IPS-18a (cell line): ENCODE data around the gene LRRC47.

Source experiments
- H3K27ac ChIP-seq: one replicate; pipeline ENCODE4 v1.5.1; 2013; ENCODE audit warnings: low read length
- H3K27me3 ChIP-seq: one replicate; pipeline ENCODE4 v1.6.1; 2013; ENCODE audit warnings: mild to moderate bottlenecking, low read length; ENCODE audit not compliant: control insufficient read depth, insufficient read depth
- H3K36me3 ChIP-seq: one replicate; pipeline ENCODE4 v1.6.1; 2013; ENCODE audit warnings: low read depth, low read length; ENCODE audit not compliant: control insufficient read depth
- H3K4me1 ChIP-seq: one replicate; pipeline ENCODE4 v1.6.1; 2013; ENCODE audit warnings: low read depth, low read length; ENCODE audit not compliant: control insufficient read depth
- H3K4me3 ChIP-seq: one replicate; pipeline ENCODE4 v1.5.1; 2013; ENCODE audit warnings: low read length
- H3K9ac ChIP-seq: one replicate; pipeline ENCODE4 v1.6.1; 2013; ENCODE audit warnings: mild to moderate bottlenecking, low read length, moderate library complexity
- H3K9me3 ChIP-seq: one replicate; pipeline ENCODE4 v1.6.1; 2013; ENCODE audit warnings: low read depth, low read length; ENCODE audit not compliant: control insufficient read depth

LRRC47 gene

DNA sequence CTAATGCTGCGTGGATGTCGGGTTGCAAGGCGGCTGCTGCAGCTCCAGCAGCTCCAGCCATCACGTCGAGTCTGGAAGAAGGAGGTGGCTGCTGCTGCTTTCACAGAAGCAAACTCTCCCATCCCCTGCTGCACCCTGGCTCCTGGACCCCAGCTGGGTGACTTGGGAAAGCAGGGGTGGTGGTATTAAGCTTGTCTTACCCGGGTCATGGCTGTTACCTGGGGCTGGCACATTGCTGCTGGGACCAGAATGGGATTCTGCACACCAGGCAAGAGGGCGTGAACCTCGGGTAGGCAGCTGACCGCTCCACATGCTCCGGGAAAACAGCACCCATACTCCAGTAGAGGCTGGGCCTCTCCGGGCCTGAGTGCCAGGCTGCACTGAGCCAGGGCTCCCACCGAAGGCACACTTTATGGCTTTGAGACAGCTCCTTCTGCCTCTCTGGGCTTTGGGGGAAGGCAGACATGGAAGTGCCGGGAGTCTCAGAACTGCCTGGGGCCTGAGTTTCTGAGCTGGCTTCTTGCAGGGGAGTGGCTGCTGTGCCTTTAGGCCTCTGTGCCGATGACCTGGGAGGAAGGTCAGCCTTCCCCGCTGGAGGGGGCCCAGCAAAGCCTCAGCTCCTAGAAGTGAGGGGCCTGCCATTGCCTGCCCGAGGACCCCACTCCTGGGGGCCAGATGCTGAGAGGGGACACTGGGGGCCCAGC, 22.6 kb downstream of the LRRC47 start:
- peaks cover 11% of the 10 kb centered on the region for H3K27me3 ChIP-seq
- no peak overlapping the region for H3K9ac ChIP-seq
- H3K4me1 ChIP-seq = peaks cover 8% of the 10 kb centered on the region
- H3K4me3 ChIP-seq = no peak overlapping the region
- H3K36me3 ChIP-seq = no peaks in the 10 kb centered on the region
- H3K9me3 ChIP-seq = no peaks in the 10 kb centered on the region
- H3K27ac ChIP-seq = no peak overlapping the region

DNA sequence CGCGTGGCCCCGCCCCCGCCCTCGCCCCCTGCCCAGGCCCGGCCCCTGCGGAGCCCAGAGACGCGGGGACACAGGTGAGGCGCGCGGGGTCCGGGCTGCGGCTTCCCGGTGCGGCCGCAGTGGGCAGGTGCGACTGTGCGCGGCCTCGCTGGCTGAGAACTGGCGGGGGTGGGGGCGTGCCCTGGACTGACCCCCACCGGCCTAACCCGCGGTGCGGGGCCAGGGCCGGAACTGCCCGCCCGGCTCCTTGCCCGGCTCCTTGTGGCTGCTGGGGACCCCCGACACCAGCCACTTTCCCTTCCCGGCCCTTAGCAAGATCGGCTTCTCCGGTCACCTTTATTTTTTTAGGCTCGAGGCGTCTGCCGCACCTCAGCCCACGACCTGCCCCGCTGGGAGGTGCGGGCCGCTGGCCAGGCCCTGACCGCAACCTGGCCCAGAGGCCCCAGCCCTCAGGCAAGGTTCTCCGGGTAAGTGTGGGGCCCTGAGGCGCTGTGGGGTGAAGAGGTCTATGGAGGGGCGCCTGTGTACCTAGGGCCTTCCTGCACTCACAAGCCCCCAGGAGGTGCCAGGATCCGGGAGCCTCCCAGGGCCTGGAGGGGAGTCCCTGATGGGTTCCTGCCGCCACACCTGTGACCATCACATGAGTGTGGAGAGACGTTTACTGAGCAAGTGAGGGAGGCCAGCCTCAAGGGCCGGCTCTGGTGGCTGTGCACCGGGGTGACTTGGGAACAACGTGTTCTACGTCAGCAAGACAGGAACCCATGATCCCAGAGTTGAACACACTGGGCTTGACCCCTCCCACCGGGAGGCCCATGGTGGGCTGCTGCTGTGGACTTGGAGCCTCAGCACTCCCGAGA, 23.4 kb downstream of the LRRC47 start, which contains the start of gene SMIM1:
Gene SMIM1, plus strand, starts transcription at position 35 of the 857 bp plus-strand sequence. CDS start 2,625 bp downstream, outside the sequence.
- H3K36me3 ChIP-seq = no peaks in the 10 kb centered on the region
- H3K4me1 ChIP-seq = peaks cover 8% of the 10 kb centered on the region

DNA sequence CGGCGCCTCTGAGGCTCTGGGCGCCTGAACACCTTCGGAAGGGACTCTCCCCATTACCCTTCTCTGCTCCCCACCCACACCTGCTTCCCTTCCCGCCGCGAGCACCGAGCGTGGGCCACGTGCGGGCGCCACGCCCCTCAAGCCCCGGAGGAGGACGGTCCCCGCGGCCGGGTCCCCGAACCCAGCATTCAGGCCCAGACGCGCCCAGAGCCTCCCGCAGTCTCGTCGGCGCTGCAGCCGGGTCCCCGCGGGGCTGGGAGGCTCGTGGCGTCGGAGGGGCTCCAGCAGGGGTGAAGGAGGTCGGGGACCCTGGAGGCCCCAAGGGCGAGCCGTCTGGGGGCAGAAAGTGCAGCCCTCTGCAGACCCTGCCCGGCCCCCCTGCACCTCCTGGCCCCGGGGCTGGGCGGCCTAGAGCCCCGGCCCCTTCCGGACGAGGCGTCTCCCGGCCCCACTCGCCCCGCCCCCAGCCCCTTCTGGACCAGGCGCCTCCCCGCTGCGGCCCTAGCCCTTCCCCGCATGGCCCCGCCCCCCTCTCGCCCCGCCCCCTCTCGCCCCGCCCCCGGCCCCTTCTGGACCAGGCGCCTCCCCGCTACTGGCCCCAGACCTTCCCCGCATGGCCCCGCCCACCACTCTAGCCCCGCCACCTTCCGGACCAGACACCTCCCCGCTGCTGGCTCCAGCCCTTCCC, 24.1 kb downstream of the LRRC47 start:
- Histone ChIP-seq H3K9me3 (no peaks in the 10 kb centered on the region), H3K4me1 (peaks cover 8% of the 10 kb centered on the region), H3K4me3 (peak overlapping the region; percentile 59), H3K27me3 (peaks cover 11% of the 10 kb centered on the region), H3K36me3 (no peaks in the 10 kb centered on the region), H3K9ac (peak overlapping the region; percentile 30), H3K27ac (no peak overlapping the region)

More for the DNA sequence above, 23.4 kb downstream of the LRRC47 start, which contains the start of gene SMIM1:
- H3K4me3 ChIP-seq = peak within 1 kb of the TSS; percentile 59
- peaks cover 11% of the 10 kb centered on the region for H3K27me3 ChIP-seq
- no peak within 1 kb of the TSS for H3K27ac ChIP-seq
- peak within 1 kb of the TSS; percentile 30 for H3K9ac ChIP-seq
- no peaks in the 10 kb centered on the region for H3K9me3 ChIP-seq

DNA sequence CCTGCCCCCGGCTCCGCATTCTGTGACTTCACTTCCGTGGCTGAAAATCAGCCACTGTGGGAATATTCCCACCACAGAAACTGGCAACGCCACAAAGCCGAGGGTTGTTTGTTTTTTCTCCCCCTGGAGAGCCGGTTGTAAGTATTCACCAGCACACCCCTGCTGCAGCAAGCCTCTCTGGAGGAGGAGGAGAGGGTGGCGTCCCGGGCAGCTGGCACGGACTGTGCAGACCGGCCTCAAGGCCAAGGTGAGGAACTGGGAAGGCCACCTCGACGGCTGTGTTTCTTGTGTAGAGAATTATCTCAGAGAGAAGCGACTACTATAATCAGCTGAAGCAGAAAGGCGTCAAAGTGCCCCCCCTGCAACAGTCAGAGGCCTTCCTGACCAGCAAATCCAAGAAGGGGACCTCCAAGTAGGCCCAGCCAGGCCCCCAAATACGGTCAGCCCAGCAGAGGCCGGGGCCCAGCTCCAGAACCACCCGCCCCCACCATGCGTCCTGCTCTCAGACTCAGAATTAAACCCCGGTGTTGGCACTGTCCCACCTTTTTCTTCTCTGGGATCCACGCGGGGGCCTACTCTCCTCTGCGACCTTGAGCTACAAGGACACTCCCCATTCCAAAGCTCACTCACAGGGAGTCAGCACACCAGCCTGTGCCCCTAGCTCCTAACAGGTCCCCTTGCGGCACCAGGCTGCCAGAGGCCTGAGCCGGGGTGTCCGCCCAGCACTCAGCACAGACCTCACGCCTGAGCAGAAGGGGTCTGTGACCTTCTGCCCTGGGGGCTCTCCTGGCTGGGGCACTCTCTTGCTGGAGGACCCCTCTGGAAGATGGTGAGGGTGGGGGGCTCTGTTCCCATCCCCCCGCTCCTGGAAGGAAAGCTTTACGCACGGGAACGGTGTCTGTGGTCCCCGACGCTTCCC, 24.9 kb downstream of the LRRC47 start:
- Histone ChIP-seq H3K4me1 (peaks cover 8% of the 10 kb centered on the region), H3K9ac (peak overlapping the region; percentile 30), H3K9me3 (no peaks in the 10 kb centered on the region), H3K4me3 (peak overlapping the region; percentile 59), H3K36me3 (no peaks in the 10 kb centered on the region), H3K27ac (no peak overlapping the region), H3K27me3 (peaks cover 11% of the 10 kb centered on the region)

DNA sequence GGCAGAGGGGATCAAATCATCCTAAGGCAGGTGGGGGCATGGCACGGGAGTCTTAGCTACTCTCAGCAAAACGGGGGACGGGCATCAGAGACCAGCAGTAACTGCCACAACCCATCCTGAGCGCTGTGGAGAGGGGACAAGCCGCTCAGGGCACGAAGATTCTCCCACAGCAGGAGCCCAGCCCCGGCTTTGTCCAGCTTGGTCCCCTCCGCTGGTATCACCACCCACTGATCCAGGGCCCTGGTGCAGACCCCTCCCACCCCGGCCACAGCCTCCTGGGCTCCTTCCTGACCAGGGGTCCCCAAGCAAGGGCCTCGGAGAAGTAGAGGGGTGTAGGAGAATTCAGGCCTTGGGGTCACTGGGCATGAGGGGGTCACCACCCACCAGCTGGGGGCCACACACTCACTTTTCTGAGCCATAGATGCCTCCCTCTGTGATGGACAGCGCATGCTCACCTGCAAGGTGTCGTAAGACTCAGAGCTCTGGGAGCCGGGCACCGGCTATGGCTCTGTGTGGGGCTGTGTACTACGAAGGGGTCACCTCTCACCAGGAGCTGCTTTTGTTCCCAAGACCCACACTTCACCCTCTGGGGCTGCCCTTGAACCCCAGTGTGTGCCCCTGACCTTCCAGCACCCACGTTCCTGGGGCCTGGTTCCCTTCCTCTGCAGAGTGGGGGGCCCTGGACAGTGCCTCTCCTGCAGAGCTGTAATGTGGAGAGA, 26.1 kb downstream of the LRRC47 start:
- H3K4me1 ChIP-seq = peaks cover 4% of the 10 kb centered on the region
- H3K4me3 ChIP-seq = no peak overlapping the region
- H3K9me3 ChIP-seq = no peaks in the 10 kb centered on the region
- H3K36me3 ChIP-seq = no peaks in the 10 kb centered on the region
- peaks cover 11% of the 10 kb centered on the region for H3K27me3 ChIP-seq
- no peak overlapping the region for H3K27ac ChIP-seq
- no peak overlapping the region for H3K9ac ChIP-seq

DNA sequence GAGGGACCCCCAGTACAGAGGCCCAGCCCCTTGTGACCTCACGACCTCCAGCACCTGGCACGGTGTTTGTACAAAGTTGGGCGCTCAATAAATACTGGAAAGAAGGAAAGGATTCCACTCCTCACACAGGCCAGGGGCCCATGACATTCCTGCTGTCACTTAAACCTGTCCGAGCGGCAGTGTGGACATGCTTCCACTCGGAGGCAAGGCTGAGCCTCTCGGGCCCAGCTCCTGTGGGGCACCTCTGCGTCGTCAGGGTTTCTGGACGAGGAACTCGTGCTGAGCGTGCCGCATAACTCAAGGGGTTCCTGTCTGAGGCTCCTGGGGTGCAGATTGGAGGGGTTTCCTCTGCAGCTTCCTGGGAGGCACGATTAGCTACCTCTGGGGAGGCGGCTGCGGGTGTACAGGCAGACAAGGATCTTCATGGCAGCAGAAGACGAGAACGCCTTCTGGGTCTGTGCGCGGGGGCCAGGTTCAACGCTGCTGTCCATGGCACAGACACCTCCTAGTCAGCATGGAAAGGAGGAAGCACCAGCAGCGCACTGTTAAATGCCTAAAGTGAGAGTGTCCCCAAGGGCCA, 27.4 kb downstream of the LRRC47 start:
- no peaks in the 10 kb centered on the region for H3K9me3 ChIP-seq
- H3K27me3 ChIP-seq = peaks cover 11% of the 10 kb centered on the region
- H3K9ac ChIP-seq = no peak overlapping the region
- H3K27ac ChIP-seq = no peak overlapping the region
- peaks cover 4% of the 10 kb centered on the region for H3K4me1 ChIP-seq
- no peaks in the 10 kb centered on the region for H3K36me3 ChIP-seq
- no peak overlapping the region for H3K4me3 ChIP-seq

DNA sequence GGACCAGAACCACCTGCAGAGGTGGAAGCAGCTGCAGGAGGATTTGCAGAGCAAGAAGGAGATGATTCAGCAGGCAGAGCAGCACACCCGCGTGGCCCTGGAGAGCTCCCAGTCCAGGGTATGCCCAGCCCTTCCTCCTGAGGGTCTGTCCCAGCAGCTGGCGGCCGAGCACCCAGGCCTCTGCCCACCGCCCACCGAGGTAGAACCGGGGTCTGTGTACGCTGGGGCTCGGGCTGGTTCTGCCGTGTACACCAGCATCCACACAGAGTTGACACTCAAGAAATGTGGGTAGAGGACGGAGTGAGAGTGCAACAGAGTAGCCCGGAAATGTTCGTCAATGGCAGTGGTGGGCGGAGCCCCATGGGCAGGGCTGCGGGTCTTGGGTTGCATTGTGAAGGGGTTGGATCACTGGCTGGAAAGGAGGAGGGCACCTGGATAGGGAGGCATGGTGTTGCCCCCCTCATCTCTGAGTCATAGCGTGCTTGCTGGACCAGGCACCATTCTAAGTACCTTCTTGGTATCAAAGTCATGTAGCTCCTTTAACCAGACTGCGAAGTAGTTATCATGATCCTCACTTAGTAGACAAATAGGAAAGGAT, 28.9 kb downstream of the LRRC47 start:
- Histone ChIP-seq H3K9me3 (no peaks in the 10 kb centered on the region), H3K27me3 (peaks cover 6% of the 10 kb centered on the region), H3K36me3 (no peaks in the 10 kb centered on the region), H3K27ac (no peak overlapping the region), H3K4me1 (peaks cover 4% of the 10 kb centered on the region), H3K4me3 (no peak overlapping the region), H3K9ac (no peak overlapping the region)

DNA sequence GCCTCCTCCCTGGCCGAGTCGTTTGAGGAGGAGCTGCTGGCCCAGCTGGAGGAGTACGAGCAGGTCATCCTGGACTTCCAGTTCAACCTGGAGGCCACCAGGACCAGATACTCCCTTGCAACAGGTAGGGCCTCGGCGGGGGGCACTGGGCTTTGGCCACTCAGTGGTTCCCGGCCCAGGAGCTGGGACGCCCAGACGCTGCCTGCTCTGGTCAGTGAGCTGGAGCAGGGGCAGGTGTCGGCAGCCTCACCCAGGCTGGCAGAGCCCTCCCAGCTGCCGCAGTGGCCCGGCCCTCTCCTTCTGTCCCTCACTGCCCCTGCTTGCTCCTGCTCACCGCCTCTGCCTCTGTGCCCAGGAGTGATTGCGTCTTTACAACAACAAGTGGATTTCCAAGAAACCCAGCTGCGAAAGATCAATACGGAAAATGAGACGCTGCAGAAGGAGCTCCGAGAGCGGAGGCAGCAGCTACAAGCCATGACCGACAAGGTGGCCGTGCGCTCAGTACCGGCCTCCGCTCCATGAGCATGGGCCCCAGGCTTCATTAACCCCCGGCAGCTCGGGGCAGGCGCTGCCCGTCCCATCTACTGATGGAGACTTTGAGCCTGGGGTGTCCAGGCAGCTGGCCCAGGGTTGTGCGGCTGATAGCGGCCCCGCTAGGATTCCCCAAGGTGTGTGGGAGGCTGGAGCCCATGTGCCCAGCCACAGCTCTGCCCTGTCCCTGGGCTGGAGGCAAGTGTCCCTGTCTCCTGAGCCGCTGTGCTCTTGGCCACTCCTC, 32.8 kb downstream of the LRRC47 start:
- Histone ChIP-seq H3K27me3 (peaks cover 7% of the 10 kb centered on the region), H3K27ac (no peak overlapping the region), H3K9me3 (no peaks in the 10 kb centered on the region), H3K4me3 (no peak overlapping the region), H3K9ac (no peak overlapping the region), H3K4me1 (no peaks in the 10 kb centered on the region), H3K36me3 (no peaks in the 10 kb centered on the region)

DNA sequence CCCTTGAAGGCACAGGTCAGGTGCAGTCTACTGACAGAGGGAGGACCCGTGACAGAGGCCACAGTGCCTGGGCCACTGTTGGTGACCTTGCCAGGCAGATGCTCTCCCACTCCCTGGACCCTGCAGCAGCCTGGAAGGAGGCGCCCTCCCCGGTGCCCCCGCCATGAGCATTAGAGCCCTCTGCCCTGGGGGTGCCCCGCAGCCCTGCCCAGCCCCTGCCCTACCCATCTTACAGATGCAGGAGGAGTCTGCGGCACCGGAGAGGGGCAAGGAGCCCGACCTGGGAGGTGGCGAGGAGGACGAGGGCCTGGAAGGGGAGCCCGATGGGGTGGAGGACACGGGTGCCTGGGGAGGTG, 33.4 kb downstream of the LRRC47 start:
- no peaks in the 10 kb centered on the region for H3K4me1 ChIP-seq
- no peak overlapping the region for H3K27ac ChIP-seq
- no peaks in the 10 kb centered on the region for H3K9me3 ChIP-seq
- H3K27me3 ChIP-seq = peaks cover 7% of the 10 kb centered on the region
- H3K36me3 ChIP-seq = no peaks in the 10 kb centered on the region
- no peak overlapping the region for H3K9ac ChIP-seq
- no peak overlapping the region for H3K4me3 ChIP-seq
